Type B pancreatic cell (in vitro differentiated cells): ENCODE measurements around the gene RIN3. TPM values are rescaled to one million over a fixed set of nuclear protein-coding genes. Genes with fewer than 3 reads are reported as not detected.
A peak's percentile ranks its signal among the peaks of the same experiment; 100 is the strongest.

Source experiments
- DNase-seq: peaks from one replicate; pipeline ENCODE4 v3.0.0; 2021; ENCODE audit warnings: mixed read lengths; ENCODE audit not compliant: unreplicated experiment; ENCODE audit errors: extremely low spot score
- H3K27ac Mint-ChIP-seq: 2 replicates; pipeline ENCODE4 v1.8.0; 2021; ENCODE audit warnings: mild to moderate bottlenecking, mixed read lengths
- H3K27me3 Mint-ChIP-seq: 2 replicates; pipeline ENCODE4 v1.8.0; 2021; ENCODE audit warnings: mixed read lengths
- H3K36me3 Mint-ChIP-seq: 2 replicates; pipeline ENCODE4 v1.8.0; 2021; ENCODE audit warnings: mixed read lengths
- H3K4me1 Mint-ChIP-seq: one replicate; pipeline ENCODE4 v1.8.0; 2021; ENCODE audit warnings: mixed read lengths; ENCODE audit not compliant: unreplicated experiment
- H3K4me3 Mint-ChIP-seq: 2 replicates; pipeline ENCODE4 v1.8.0; 2021; ENCODE audit warnings: mild to moderate bottlenecking, mixed read lengths
- H3K9me3 Mint-ChIP-seq: 2 replicates; pipeline ENCODE4 v1.8.0; 2021; ENCODE audit warnings: mixed read lengths
- total RNA-seq: library from RNA; stranded (reverse); gene quantifications from 2 replicates; pipeline ENCODE4 v1.2.1, GENCODE V29; 2021; ENCODE audit warnings: low replicate concordance
- TF ChIP-seq, protein P1 (sequence below): fragments of 200-600 bp; sonication (generic); conservative IDR thresholded peaks from 2 replicates; pipeline ENCODE4 v1.5.0; 2021; ENCODE audit warnings: antibody characterized with exemption, mild to moderate bottlenecking

The RIN3 gene
- total RNA-seq, 1 donor from 2014 or later: 12.9 TPM

DNA sequence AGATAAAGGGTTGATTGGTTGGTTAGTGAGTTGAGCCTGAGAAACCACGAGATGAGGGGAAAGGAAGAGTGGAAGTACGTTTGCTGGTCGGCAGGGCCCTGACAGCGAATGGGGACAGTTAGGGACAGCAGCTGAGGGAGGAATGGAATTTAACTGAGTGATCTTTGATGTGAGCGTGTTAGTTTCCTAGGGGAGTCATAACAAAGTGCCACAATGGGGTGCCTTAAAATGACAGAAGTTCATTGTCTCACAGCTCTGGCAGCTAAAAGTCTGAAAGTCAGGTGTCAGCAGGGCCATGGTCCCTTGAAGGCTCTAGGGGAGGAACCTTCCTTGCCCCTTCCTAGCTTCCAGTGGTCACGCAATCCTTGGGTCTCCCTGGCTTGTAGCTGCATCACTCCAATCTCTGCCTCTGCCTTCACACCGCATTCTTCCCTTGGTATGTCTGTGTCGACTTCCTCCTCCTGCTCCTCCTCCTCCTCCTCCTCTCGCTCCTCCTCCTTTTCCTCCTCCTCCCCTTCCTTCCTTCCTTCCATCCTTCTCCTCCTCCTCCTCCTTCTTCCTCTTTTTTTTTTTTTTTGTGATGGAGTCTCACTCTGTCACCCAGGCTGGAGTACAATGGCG, 26.0 kb upstream of the RIN3 start:
- Mint-ChIP-seq H3K4me1 (peaks cover 17% of the 10 kb centered on the region), H3K36me3 (no peaks in the 10 kb centered on the region), H3K27me3 (peaks cover 6% of the 10 kb centered on the region), H3K9me3 (no peaks in the 10 kb centered on the region), H3K4me3 (no peak overlapping the region), H3K27ac (no peak overlapping the region)
- TF ChIP-seq, protein P1, sequence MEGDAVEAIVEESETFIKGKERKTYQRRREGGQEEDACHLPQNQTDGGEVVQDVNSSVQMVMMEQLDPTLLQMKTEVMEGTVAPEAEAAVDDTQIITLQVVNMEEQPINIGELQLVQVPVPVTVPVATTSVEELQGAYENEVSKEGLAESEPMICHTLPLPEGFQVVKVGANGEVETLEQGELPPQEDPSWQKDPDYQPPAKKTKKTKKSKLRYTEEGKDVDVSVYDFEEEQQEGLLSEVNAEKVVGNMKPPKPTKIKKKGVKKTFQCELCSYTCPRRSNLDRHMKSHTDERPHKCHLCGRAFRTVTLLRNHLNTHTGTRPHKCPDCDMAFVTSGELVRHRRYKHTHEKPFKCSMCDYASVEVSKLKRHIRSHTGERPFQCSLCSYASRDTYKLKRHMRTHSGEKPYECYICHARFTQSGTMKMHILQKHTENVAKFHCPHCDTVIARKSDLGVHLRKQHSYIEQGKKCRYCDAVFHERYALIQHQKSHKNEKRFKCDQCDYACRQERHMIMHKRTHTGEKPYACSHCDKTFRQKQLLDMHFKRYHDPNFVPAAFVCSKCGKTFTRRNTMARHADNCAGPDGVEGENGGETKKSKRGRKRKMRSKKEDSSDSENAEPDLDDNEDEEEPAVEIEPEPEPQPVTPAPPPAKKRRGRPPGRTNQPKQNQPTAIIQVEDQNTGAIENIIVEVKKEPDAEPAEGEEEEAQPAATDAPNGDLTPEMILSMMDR: no peak
- DNase-seq: no peak

DNA sequence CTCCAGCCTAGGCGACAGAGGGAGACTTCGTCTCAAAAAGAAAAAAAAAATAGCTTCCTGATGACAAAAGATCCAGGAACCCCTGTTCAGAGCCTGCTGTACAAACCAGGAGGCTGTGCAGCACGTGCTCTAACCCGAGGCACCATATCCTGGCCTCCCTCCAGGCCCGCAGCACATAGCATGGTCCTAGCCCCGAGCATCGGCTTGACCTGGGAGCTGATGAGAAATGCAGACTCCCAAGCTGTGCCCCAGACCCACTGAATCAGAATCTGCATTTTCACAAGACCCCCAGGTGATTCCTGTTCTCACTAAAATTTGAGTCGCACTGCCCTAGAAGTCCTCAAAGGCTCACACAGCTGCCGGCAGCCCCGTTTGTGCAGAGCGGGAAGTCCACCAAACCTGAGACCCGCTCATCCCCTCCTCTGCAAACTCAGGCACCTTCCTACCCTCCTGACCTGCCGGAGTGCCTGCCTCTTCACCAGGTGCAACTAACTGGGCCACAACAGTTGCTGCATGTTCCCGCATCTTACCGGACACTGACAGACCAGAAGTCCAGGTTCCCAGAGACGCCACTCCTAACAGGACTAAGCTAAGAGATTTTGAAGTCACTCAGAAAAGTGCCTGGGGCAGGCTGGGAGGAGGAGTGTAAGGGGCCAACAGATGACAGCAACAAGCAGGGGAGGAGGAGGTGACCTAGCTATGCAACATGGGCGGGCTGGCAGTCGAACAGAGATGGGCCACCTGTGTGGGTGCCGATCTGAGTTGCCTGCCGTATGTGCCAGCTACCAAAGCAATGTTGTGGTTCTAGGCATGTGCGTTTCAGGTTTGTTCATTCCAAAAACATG, 24.0 kb upstream of the RIN3 start:
- Mint-ChIP-seq H3K27me3 (peaks cover 6% of the 10 kb centered on the region), H3K9me3 (no peaks in the 10 kb centered on the region), H3K4me3 (peak overlapping the region; percentile 15), H3K27ac (peak overlapping the region; percentile 42), H3K4me1 (peaks cover 17% of the 10 kb centered on the region), H3K36me3 (no peaks in the 10 kb centered on the region)
- TF ChIP-seq, protein P1: no peak
- DNase-seq: no peak

DNA sequence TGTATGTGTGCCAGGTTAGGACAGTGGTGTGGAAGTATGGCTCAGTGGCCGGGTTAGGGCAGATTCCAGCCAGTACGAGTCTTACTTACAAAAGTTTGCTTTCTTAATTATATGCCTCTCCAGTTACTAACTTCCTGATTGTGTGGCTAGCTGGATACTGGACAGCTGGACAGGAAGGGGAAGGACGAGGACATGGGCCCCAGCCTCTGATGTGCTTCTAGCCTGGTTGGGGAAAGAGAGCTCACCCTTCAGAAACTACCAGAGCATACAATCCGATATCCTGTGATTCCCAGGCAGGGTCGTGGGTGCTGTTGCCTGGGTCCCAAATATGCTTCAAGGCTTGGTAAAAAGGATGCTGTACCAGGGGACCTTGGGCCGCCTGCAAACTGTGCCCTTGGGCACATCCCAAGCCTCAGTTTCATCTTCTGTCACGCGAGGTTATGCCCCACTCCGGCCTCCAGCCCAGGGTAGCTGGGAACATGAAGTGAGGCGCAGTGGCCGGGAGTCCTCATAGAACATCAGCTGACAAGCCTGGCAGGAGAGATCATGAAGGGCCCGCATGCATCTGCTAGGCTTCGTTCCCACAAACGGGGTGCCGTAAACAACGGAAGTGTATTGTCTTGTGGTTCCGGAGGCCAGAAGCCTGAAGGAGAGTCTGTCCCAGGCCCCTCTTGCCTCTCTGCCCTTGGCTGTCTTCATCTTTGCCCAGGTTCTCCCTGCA, 23.2 kb upstream of the RIN3 start:
- no peaks in the 10 kb centered on the region for H3K36me3 Mint-ChIP-seq
- no peaks in the 10 kb centered on the region for H3K9me3 Mint-ChIP-seq
- H3K4me1 Mint-ChIP-seq: peaks cover 17% of the 10 kb centered on the region
- no peak overlapping the region for H3K4me3 Mint-ChIP-seq
- H3K27ac Mint-ChIP-seq: peak overlapping the region; percentile 42
- DNase-seq: no peak
- H3K27me3 Mint-ChIP-seq: peaks cover 6% of the 10 kb centered on the region
- TF ChIP-seq, protein P1: no peak

DNA sequence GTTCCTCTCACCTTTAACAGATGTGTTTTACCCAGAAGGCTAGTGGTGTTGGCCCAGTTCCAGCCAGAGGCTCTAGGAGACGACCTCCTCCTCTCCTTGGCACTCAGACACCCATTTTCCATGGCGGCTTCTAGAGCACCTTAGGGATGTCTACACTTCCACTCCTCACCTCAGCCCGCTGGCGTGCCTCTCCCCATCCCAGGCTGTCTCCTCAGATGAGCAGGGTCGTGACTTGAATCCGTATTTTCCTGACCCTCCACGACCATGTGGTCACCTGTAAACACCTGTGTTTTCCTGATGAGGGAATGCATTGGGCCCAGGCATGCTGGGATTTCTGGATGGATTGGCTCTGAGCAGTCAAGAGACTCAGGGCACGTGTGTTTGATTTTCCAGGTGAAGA, 21.8 kb upstream of the RIN3 start:
- Mint-ChIP-seq H3K4me1 (peaks cover 17% of the 10 kb centered on the region), H3K27me3 (peaks cover 6% of the 10 kb centered on the region), H3K4me3 (no peak overlapping the region), H3K36me3 (no peaks in the 10 kb centered on the region), H3K9me3 (no peaks in the 10 kb centered on the region), H3K27ac (no peak overlapping the region)
- TF ChIP-seq, protein P1: no peak
- no peak for DNase-seq

DNA sequence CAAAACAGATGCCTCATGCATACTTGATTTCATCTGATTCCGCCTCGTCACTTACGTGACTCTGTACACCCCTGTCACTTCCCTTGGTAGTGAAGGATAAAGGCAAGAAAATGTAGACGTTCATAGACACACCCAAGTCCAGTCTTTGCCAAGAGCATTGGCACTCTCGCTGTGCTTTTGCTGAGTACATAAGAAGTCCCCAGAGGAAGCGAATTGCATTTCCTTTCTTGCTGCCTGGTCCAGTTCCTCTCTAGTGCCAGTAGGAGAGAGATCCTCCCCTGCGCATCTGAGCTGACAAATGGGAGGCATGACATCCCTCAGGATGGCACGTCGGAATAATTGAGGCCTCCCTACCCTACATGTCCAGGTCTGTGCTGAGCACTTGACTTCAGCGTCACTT, 21.3 kb upstream of the RIN3 start:
- Mint-ChIP-seq H3K9me3 (no peaks in the 10 kb centered on the region), H3K27me3 (peaks cover 6% of the 10 kb centered on the region), H3K4me1 (peaks cover 12% of the 10 kb centered on the region), H3K4me3 (no peak overlapping the region), H3K36me3 (no peaks in the 10 kb centered on the region), H3K27ac (no peak overlapping the region)
- TF ChIP-seq, protein P1: no peak
- DNase-seq: peak; percentile 20
